Neural progenitor cell (in vitro differentiated cells): ENCODE results near the gene RNASE9.
"Not testable (repeated sequence)": the region's sequence is repeated elsewhere in the genome, so short reads cannot be mapped to it uniquely, and the experiment has no call there.

ENCODE experiments used
- EZH2 ChIP-seq: fragments of 200-600 bp; sonication (generic); IDR thresholded peaks from 2 replicates; pipeline ENCODE4 v1.6.1; 2017; ENCODE audit warnings: antibody characterized with exemption, mild to moderate bottlenecking, moderate library complexity
- EZH2phosphoT487 ChIP-seq: fragments of 200-600 bp; sonication (generic); IDR thresholded peaks from 2 replicates; pipeline ENCODE4 v1.6.1; 2017; ENCODE audit warnings: antibody characterized with exemption
- TF ChIP-seq, protein P1 (sequence below): fragments of 200-600 bp; sonication (generic); IDR thresholded peaks from 2 replicates; pipeline ENCODE4 v1.5.1; 2017; ENCODE audit warnings: antibody characterized with exemption, mild to moderate bottlenecking

DNA sequence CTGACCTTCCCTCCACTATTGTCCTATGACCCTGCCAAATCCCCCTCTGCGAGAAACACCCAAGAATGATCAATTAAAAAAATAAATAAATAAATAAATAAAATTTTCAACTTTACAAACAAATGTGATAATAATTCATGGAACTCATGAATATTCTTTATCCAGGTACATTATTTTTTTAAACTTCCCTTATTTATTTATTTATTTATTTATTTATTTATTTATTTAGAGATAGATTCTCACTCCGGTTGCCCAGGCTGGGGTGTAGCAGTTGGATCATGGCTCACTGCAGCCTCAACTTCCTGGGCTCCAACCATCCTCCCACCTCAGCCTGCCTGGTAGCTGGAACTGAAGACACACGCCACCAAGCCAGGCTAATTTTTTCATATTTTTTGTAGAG is 53.3 kb downstream of the RNASE9 start:
- TF ChIP-seq, protein P1, sequence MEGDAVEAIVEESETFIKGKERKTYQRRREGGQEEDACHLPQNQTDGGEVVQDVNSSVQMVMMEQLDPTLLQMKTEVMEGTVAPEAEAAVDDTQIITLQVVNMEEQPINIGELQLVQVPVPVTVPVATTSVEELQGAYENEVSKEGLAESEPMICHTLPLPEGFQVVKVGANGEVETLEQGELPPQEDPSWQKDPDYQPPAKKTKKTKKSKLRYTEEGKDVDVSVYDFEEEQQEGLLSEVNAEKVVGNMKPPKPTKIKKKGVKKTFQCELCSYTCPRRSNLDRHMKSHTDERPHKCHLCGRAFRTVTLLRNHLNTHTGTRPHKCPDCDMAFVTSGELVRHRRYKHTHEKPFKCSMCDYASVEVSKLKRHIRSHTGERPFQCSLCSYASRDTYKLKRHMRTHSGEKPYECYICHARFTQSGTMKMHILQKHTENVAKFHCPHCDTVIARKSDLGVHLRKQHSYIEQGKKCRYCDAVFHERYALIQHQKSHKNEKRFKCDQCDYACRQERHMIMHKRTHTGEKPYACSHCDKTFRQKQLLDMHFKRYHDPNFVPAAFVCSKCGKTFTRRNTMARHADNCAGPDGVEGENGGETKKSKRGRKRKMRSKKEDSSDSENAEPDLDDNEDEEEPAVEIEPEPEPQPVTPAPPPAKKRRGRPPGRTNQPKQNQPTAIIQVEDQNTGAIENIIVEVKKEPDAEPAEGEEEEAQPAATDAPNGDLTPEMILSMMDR, result not testable (repeated sequence)
- not testable (repeated sequence) for TF ChIP-seq EZH2phosphoT487, EZH2
